Right cardiac atrium (tissue), 5 donors: ENCODE results near the gene IL1F10. TPM values are rescaled to one million over a fixed set of nuclear protein-coding genes. Genes with fewer than 3 reads are reported as not detected.

ENCODE experiments used
- polyA plus RNA-seq: library from polyadenylated mRNA; stranded (reverse); fragments of 200-250 nt; gene quantifications from one replicate; pipeline ENCODE4 v1.2.3, GENCODE V29; 2013
- total RNA-seq, 4 donors: library from RNA; stranded (reverse); fragmentation: NEBNext Ultra II Directional; extraction: Animal tissue kit (Norgen Biotek cat#: 25700); gene quantifications; one replicate each; pipeline ENCODE4 v1.2.1, GENCODE V29; 2021
- donor health status: healthy with polysubstance abuse.
- donor health status: DM: no; HTN: yes; CAD: no.
- donor health status: DM: no; HTN: no; CAD: no.
- donor health status: DM: no; HTN: yes; CAD: no; lungs with severe emphysema.
- donor health status: DM: yes; HTN: yes; CAD: no.

IL1F10 gene
- total and polyA plus RNA-seq, 5 donors, result not detected

Other genes with a start within 250 kb of the IL1F10 start
- gene IL1B, start 231.2 kb upstream of the IL1F10 start, total RNA-seq, result 1 to 10 TPM in 2 of 4 donors, under 1 TPM in 1, not detected in 1; 0.14 to 2.1 (median 1.7) TPM
- gene IL1B, start 231.2 kb upstream of the IL1F10 start, polyA plus RNA-seq, result 0.70 TPM
- not detected for gene IL37, start 156.8 kb upstream of the IL1F10 start, total RNA-seq
- not detected for gene IL37, start 156.8 kb upstream of the IL1F10 start, polyA plus RNA-seq
- gene IL36G, start 90.0 kb upstream of the IL1F10 start, total RNA-seq, result not detected
- gene IL36G, start 90.0 kb upstream of the IL1F10 start, polyA plus RNA-seq, result not detected
- not detected for gene IL36A, start 62.5 kb upstream of the IL1F10 start, total RNA-seq
- gene IL36A, start 62.5 kb upstream of the IL1F10 start, polyA plus RNA-seq, result not detected
- gene IL36B, start 15.1 kb upstream of the IL1F10 start, total RNA-seq, result not detected
- gene IL36B, start 15.1 kb upstream of the IL1F10 start, polyA plus RNA-seq, result not detected
- gene IL36RN, start 8.8 kb upstream of the IL1F10 start, total RNA-seq, result not detected
- gene IL36RN, start 8.8 kb upstream of the IL1F10 start, polyA plus RNA-seq, result not detected
- gene IL1RN, start 59.6 kb downstream of the IL1F10 start, total RNA-seq, result 1 to 10 TPM in 1 of 4 donors, under 1 TPM in 3; 0.45 to 1.1 (median 0.78) TPM
- gene IL1RN, start 59.6 kb downstream of the IL1F10 start, polyA plus RNA-seq, result 0.54 TPM
- gene PSD4, start 106.0 kb downstream of the IL1F10 start, total RNA-seq, result 1 to 10 TPM; 2.0 to 4.0 (median 3.3) TPM
- 1.0 TPM for gene PSD4, start 106.0 kb downstream of the IL1F10 start, polyA plus RNA-seq
- 1 to 10 TPM in 1 of 4 donors, under 1 TPM in 2, not detected in 1; 0.11 to 1.9 (median 0.68) TPM for gene PAX8, start 211.0 kb downstream of the IL1F10 start, total RNA-seq
- 0.05 TPM for gene PAX8, start 211.0 kb downstream of the IL1F10 start, polyA plus RNA-seq